Stomach (tissue), 9 donors: ENCODE measurements around the gene S1PR3. TPM values are rescaled to one million over a fixed set of nuclear protein-coding genes. Genes with fewer than 3 reads are reported as not detected.
A peak's percentile ranks its signal among the peaks of the same experiment; 100 is the strongest.

Source experiments
- DNase-seq, 2 donors: peaks; one replicate each; pipeline versions ENCODE4 v3.0.0 to v3.0.0-alpha.2; 2013 to 2019
- H3K27ac ChIP-seq, 5 donors: fragments of 200-600 bp in 4 of 5; sonication (generic) in 4 of 5; one replicate each; pipeline ENCODE4 v1.5.1; 2013 to 2019; ENCODE audit warnings: mild to moderate bottlenecking in 1 of 5, moderate library complexity in 1 of 5
- H3K27me3 ChIP-seq, 3 donors: fragments of 200-600 bp; sonication (generic); one replicate each; pipeline ENCODE4 v1.5.1; 2017 to 2019; ENCODE audit warnings: mixed run types in 1 of 3
- H3K36me3 ChIP-seq, 4 donors: fragments of 200-600 bp; sonication (generic); 1 replicate in 3 of 4; 2 replicates in 1 of 4; pipeline ENCODE4 v1.5.1; 2016 to 2019
- H3K4me1 ChIP-seq, 4 donors: fragments of 200-600 bp; sonication (generic); one replicate each; pipeline ENCODE4 v1.5.1; 2016 to 2019
- H3K4me3 ChIP-seq, 4 donors: fragments of 200-600 bp; sonication (generic) in 3 of 4; one replicate each; pipeline ENCODE4 v1.5.1; 2016 to 2019; ENCODE audit warnings: mild to moderate bottlenecking in 1 of 4
- H3K9me3 ChIP-seq, 4 donors: fragments of 200-600 bp; sonication (generic); one replicate each; pipeline ENCODE4 v1.5.1; 2016 to 2019
- EP300 ChIP-seq: sonication (generic); formaldehyde crosslinking; IDR thresholded peaks from one replicate; pipeline ENCODE4 v1.6.1; 2017; ENCODE audit warnings: antibody characterized with exemption
- POLR2A ChIP-seq, 4 donors: fragments of 450-650 bp; IDR thresholded peaks; one replicate each; pipeline ENCODE4 v1.6.1; 2016; ENCODE audit warnings: antibody characterized with exemption in 4 of 4, control low read depth in 2 of 4, mild to moderate bottlenecking in 1 of 4, moderate library complexity in 1 of 4
- POLR2AphosphoS5 ChIP-seq, 3 donors: sonication (generic); formaldehyde crosslinking; IDR thresholded peaks; one replicate each; pipeline ENCODE4 v1.6.1; 2016; ENCODE audit warnings: antibody characterized with exemption in 3 of 3
- WGBS, 5 donors: extraction: QIAGEN DNeasy Blood & Tissue Kit in 3 of 5; methylation state at CpG; one replicate each; pipeline versions ENCODE4 v1.1.5 to v1.1.7; 2013 to 2018; 5-methylcytosine and 5-hydroxymethylcytosine counted together
- intact Hi-C: fragments of 100-400 bp; cut with DNase I; formaldehyde crosslinking; loops from one replicate; pipeline ENCODE4 v1.15.1; 2023; ENCODE audit warnings: low total_unique reads
- polyA plus RNA-seq, 3 donors: library from polyadenylated mRNA; stranded (reverse); fragments of 200-250 nt; gene quantifications; one replicate each; pipeline ENCODE4 v1.2.3, GENCODE V29; 2013
- total RNA-seq, 5 donors: library from RNA; depleted of rRNA; stranded (reverse); fragments of >200 nt; gene quantifications; one replicate each; pipeline versions ENCODE4 v1.1.0 to v1.2.3, GENCODE V29; 2014 to 2016
- TF ChIP-seq, protein P1 (sequence below), 7 experiments: fragments of 450-650 bp in 4 of 7; fragments of 200-600 bp in 3 of 7; sonication (generic) in 3 of 7; IDR thresholded peaks; one replicate each; pipeline ENCODE4 v1.5.1; 2016 to 2019; ENCODE audit warnings: antibody characterized with exemption in 7 of 7, control low read depth in 2 of 7, mild to moderate bottlenecking in 1 of 7
- donor health status: healthy with polysubstance abuse.
- donor health status: Bipolar disorder and iron deficiency.
- donor health status: healthy.

Gene S1PR3
- total and polyA plus RNA-seq, 8 donors, result 1.2 to 12.5 (median 8.7) TPM

DNA sequence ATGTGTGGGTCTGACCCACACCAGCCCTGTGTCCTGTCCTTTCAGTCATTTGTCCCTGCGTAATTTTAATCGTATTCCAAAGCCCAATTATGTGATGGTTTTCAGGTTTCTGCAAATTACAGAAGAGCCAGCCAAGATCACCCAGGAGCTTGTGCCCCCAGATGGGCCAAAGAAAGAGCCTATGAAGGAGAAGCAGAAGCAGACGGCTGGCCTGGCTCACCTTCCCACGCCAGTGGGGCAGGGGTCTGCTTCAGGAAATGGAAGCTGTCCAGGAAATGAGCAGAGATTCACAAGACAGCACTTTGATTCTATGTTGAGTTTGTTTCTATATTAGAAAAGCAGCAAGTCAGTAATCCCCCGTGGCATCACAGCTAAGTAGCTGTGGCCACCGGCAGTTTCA, 11.7 kb downstream of the S1PR3 start:
- no peaks in the 10 kb centered on the region for H3K9me3 ChIP-seq
- intact Hi-C loops, result loop anchor here (5.0 kb wide), 1 partner anchor 411 kb away; no protein-coding TSS in a partner anchor
- peaks cover 6 to 25% (median 16%) of the 10 kb centered on the region in 4 donors for H3K36me3 ChIP-seq
- no peaks in the 10 kb centered on the region for H3K27me3 ChIP-seq
- H3K4me1 ChIP-seq, result peaks cover 16 to 45% (median 35%) of the 10 kb centered on the region in 4 donors
- H3K27ac ChIP-seq, result peak overlapping the region in 1 of 5 donors; percentile 92
- DNase-seq, result no peak
- WGBS, 5 donors, result 86 to 92% (median 90%) methylated on average over 6 of the region's 6 CpGs
- H3K4me3 ChIP-seq, result no peak overlapping the region
- no peak for TF ChIP-seq EP300

DNA sequence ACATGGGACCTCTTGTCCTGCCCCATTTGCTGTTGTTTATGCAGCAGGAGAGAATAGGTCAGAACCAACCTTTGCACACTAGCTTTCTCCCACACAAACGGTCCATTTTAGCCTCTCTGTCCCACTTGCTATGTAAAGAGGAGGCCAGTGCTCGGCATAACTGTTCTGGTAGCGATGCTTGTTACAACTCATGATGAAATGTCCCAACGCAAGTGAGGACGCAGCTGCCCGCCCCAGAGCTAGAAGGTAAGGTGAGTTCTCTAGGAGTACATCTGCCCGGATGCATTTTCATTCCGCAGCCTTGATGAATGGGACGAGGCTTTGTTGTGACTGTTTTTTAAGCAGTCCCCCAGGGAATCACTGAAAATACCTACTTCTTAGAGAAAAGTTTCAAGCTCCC, 14.1 kb downstream of the S1PR3 start:
- H3K4me1 ChIP-seq, result peaks cover 9 to 22% (median 16%) of the 10 kb centered on the region in 4 donors
- TF ChIP-seq POLR2A (IDR thresholded peaks at IDR 0.05) (no peak), POLR2AphosphoS5 (IDR thresholded peaks at IDR 0.05) (no peak), EP300 (no peak)
- TF ChIP-seq, protein P1, sequence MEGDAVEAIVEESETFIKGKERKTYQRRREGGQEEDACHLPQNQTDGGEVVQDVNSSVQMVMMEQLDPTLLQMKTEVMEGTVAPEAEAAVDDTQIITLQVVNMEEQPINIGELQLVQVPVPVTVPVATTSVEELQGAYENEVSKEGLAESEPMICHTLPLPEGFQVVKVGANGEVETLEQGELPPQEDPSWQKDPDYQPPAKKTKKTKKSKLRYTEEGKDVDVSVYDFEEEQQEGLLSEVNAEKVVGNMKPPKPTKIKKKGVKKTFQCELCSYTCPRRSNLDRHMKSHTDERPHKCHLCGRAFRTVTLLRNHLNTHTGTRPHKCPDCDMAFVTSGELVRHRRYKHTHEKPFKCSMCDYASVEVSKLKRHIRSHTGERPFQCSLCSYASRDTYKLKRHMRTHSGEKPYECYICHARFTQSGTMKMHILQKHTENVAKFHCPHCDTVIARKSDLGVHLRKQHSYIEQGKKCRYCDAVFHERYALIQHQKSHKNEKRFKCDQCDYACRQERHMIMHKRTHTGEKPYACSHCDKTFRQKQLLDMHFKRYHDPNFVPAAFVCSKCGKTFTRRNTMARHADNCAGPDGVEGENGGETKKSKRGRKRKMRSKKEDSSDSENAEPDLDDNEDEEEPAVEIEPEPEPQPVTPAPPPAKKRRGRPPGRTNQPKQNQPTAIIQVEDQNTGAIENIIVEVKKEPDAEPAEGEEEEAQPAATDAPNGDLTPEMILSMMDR (IDR thresholded peaks at IDR 0.05), result no peak
- no peak for DNase-seq
- no peaks in the 10 kb centered on the region for H3K27me3 ChIP-seq
- H3K9me3 ChIP-seq, result no peaks in the 10 kb centered on the region
- no peak overlapping the region for H3K4me3 ChIP-seq
- no peak overlapping the region for H3K27ac ChIP-seq
- intact Hi-C loops, result no loop called here
- 85 to 92% (median 89%) methylated on average over 9 of the region's 9 CpGs for WGBS, 5 donors
- H3K36me3 ChIP-seq, result peaks cover 6 to 25% (median 16%) of the 10 kb centered on the region in 4 donors

DNA sequence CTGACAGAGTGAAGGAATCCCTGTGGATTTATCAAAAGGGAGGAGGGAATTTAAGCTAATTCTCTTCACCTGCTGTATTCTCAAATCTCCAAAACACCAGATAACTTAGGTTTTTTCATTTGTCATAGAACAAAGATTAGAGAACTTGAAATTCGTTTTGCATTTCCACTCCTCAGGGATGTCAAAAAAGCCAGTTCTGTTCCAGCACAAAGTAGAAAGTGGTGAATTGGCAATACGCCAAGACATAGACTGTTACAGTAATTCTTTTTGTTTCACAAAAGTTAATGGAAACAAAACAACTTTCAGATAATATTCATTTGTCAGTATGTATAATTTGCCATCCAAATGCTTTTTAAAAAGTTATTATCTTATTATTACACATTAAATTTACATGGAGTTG, 15.0 kb downstream of the S1PR3 start:
- Histone ChIP-seq H3K4me3 (no peak overlapping the region), H3K27me3 (no peaks in the 10 kb centered on the region), H3K9me3 (no peaks in the 10 kb centered on the region), H3K36me3 (peaks cover 6 to 25% (median 16%) of the 10 kb centered on the region in 4 donors), H3K27ac (no peak overlapping the region), H3K4me1 (peaks cover under 1 to 12% (median 7%) of the 10 kb centered on the region in 4 donors)
- 11 to 17% (median 15%) methylated on average over 2 of the region's 2 CpGs for WGBS, 5 donors
- TF ChIP-seq, protein P1 (IDR thresholded peaks at IDR 0.05), result no peak
- no peak for TF ChIP-seq POLR2AphosphoS5 (IDR thresholded peaks at IDR 0.05)
- TF ChIP-seq POLR2A (IDR thresholded peaks at IDR 0.05), result no peak
- no peak for TF ChIP-seq EP300
- peak in 1 of 2 donors; percentile 63 for DNase-seq
- intact Hi-C loops, result no loop called here

DNA sequence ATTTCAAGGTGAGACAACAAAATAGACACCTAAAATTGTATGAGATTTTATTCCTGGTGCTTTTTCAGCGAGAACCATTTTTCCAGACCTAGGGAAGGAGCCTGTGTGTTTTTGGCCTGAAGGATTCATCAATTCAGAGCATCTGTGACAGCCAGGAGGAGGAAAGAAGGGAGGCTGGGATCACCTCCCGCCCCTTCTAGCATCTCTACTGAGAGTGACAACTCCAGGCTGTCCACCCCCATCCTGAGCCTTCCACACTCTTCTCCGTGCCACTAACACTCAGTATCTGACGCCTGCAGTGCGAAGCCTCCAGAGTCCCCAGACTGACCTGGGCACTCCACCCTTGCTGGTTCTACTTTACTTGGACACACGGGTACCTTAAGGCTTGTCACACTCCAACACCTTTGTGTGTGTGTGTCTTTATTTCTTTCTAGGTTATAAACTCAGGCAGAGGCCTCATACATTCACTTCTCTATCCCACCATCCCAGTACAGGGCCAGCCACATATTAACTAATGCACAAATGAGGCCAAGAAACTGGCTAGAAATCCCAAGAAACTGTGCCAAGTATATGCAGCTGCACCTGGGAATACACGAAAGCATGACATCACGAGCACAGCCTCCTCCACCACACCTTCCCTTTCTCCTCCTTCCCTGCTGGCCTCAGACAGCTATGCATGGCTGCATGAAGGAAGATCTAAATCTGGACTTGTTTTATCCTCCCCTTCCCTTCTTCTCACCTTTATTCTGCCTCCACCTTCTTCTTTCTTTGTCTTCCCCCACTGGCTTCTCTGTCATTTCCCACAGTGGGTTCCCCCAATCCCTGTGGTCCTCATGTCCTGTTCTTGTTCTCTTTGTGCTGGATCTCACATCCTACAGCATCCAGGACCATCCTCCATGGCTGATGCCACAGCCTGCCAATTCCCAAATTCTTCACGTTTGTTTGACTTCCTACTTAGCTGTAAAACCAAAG, 16.0 kb downstream of the S1PR3 start:
- TF ChIP-seq POLR2A (IDR thresholded peaks at IDR 0.05) (no peak), EP300 (no peak), POLR2AphosphoS5 (IDR thresholded peaks at IDR 0.05) (no peak)
- TF ChIP-seq, protein P1 (IDR thresholded peaks at IDR 0.05), result no peak
- peaks cover 3 to 19% (median 11%) of the 10 kb centered on the region in 4 donors for H3K36me3 ChIP-seq
- no peak overlapping the region for H3K4me3 ChIP-seq
- H3K27ac ChIP-seq, result no peak overlapping the region
- DNase-seq, result no peak
- WGBS, 5 donors, result 62 to 76% (median 66%) methylated on average over 9 of the region's 9 CpGs
- peaks cover 0 to 7% (median under 1%) of the 10 kb centered on the region in 4 donors for H3K4me1 ChIP-seq
- H3K9me3 ChIP-seq, result no peaks in the 10 kb centered on the region
- intact Hi-C loops, result no loop called here
- no peaks in the 10 kb centered on the region for H3K27me3 ChIP-seq
